SJSA1 (cell line): ENCODE results near the gene C3orf52. TPM values are rescaled to one million over a fixed set of nuclear protein-coding genes. Genes with fewer than 3 reads are reported as not detected.
"Not testable (repeated sequence)": the region's sequence is repeated elsewhere in the genome, so short reads cannot be mapped to it uniquely, and the experiment has no call there.

Experiments
- DNase-seq, 2 experiments: peaks; one replicate each; pipeline ENCODE4 v3.0.0-alpha.2; 2015 to 2020; ENCODE audit warnings: low spot score in 2 of 2, low read depth in 1 of 2
- H3K27ac ChIP-seq: fragments of 250-450 bp; sonication (Bioruptor Pico); 2 replicates; pipeline ENCODE4 v1.5.1; 2020; ENCODE audit warnings: mild to moderate bottlenecking, moderate library complexity
- H3K27me3 ChIP-seq: fragments of 250-450 bp; sonication (Bioruptor Pico); replicated peaks from 2 replicates; pipeline ENCODE4 v1.5.1; 2020; ENCODE audit warnings: mild to moderate bottlenecking, moderate library complexity
- H3K36me3 ChIP-seq: fragments of 250-450 bp; sonication (Bioruptor Pico); 2 replicates; pipeline ENCODE4 v1.5.1; 2020; ENCODE audit warnings: mild to moderate bottlenecking
- H3K4me1 ChIP-seq: fragments of 250-450 bp; sonication (Bioruptor Pico); replicated peaks from 2 replicates; pipeline ENCODE4 v1.6.1; 2021; ENCODE audit warnings: mild to moderate bottlenecking
- H3K4me3 ChIP-seq: fragments of 250-450 bp; sonication (Bioruptor Pico); 2 replicates; pipeline ENCODE4 v1.5.1; 2020; ENCODE audit warnings: mild to moderate bottlenecking
- H3K9me3 ChIP-seq: fragments of 250-450 bp; sonication (Bioruptor Pico); replicated peaks from 2 replicates; pipeline ENCODE4 v1.5.1; 2020; ENCODE audit warnings: mild to moderate bottlenecking
- total RNA-seq: library from RNA; depleted of rRNA; stranded (reverse); fragments of >200 nt; shearing (Covaris generic); gene quantifications from 2 replicates; pipeline ENCODE4 v1.2.3, GENCODE V29; 2014; rRNA removed

Gene C3orf52
- total RNA-seq: 20.6 and 27.6 TPM in 2 replicates

DNA sequence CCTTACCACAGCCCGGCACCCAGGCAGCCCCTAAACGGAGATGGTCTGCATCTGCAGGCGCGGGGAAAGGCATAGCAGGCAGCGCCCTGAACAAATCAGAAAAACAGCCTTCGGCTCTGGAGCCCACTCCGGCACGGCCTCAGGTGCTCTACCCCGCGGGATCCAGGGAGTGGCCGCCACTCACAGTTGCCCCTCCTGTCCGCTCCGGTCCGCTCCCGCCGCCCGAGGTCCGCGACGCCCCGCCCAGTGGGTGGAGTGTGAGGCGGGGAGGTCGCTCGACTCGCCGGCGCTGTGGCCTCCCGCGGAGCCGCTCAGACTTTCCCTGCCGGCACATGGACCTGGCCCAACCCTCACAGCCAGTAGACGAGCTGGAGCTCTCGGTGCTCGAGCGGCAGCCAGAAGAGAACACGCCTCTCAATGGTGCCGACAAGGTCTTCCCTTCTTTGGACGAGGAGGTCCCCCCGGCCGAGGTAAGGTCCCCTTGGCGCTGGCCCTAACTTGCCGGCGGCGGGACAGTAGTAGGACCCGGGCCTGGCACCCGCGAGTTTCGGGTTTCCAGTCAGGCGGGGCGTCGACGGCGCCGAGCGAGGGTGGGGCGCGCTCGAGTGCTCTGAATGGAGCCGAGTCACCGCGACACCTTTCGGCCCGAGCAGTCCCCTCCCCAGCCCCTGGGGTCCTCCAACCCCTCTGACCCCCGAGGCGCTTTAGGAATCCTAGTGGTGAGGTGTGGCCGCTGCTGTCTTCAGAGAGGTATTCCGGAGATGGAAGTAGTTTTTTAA, at the start of gene C3orf52:
C3orf52 (plus strand) TSS at position 314 of the 779 bp plus-strand sequence; CDS start at position 333, 19 bp downstream.
- H3K27me3 ChIP-seq: no peaks in the 10 kb centered on the region
- H3K36me3 ChIP-seq: peaks cover 8% of the 10 kb centered on the region
- H3K27ac ChIP-seq: peak within 1 kb of the TSS; percentile 77
- peak; percentile 87 to 89 for DNase-seq
- peak within 1 kb of the TSS; percentile 62 for H3K4me3 ChIP-seq
- peaks cover 20% of the 10 kb centered on the region for H3K4me1 ChIP-seq
- no peaks in the 10 kb centered on the region for H3K9me3 ChIP-seq

DNA sequence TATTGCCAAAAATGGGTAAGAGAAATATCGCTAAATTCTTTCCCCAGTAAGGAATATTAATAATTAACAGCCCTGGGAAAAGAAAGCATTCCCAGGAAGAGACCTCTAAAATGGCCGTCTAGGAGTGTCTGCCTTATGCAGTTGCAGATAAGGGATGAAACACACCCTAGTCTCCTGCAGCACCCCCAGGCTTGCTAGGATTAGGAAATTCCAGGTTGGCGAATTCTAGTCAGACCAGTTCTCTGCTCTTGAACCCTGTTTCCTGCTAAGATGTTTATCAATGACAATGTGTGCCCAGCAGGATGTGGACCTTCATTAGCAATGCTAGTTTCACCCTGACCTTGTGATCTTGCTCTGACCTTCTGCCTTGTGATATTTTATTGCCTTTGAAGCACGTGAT, 49.0 kb upstream of the C3orf52 start:
- not testable (repeated sequence) for H3K4me3 ChIP-seq, H3K9me3 ChIP-seq, H3K27me3 ChIP-seq, H3K36me3 ChIP-seq, H3K4me1 ChIP-seq, DNase-seq, H3K27ac ChIP-seq

- no peak overlapping the region for H3K27ac ChIP-seq
- no peak for DNase-seq
- no peaks in the 10 kb centered on the region for H3K27me3 ChIP-seq
- H3K36me3 ChIP-seq: no peaks in the 10 kb centered on the region
- H3K9me3 ChIP-seq: no peaks in the 10 kb centered on the region
- H3K4me1 ChIP-seq: peaks cover 1% of the 10 kb centered on the region; the same call in 1 of the 2 replicates
- no peak overlapping the region for H3K4me3 ChIP-seq
Measured at GRCh38 chr3:112038863-112039262, 47.3 kb upstream of the C3orf52 start.

DNA sequence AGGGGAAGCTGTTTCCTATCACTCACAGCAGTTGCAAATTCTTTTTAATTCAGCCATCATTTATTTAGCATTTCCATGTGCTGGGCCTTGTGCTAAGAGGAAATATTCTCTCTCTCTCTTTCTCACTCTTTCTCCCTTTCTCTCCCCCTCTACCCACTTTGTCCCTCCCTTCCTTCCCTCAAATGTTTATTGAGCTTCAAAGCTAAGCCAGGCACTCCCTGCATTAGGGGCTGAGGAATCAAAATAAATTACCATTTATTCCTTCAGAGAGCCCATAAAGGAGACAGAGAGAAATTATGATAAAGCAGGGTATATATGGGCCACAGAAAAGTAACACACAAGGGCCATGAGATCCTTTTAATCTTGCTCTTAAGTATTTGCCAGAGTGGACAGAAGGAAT, 44.9 kb upstream of the C3orf52 start:
- no peak overlapping the region for H3K4me3 ChIP-seq
- H3K9me3 ChIP-seq: no peaks in the 10 kb centered on the region
- H3K4me1 ChIP-seq: peaks cover 6% of the 10 kb centered on the region; the same call in 1 of the 2 replicates
- H3K27ac ChIP-seq: no peak overlapping the region
- H3K27me3 ChIP-seq: no peaks in the 10 kb centered on the region
- DNase-seq: no peak
- no peaks in the 10 kb centered on the region for H3K36me3 ChIP-seq

- no peak for DNase-seq
- Histone ChIP-seq H3K4me3 (no peak overlapping the region), H3K27ac (no peak overlapping the region)
Measured at GRCh38 chr3:112042842-112043280, 43.3 kb upstream of the C3orf52 start.

GRCh38 chr3:112043621-112044201, 42.5 kb upstream of the C3orf52 start:
- Histone ChIP-seq H3K27me3 (no peaks in the 10 kb centered on the region), H3K9me3 (no peaks in the 10 kb centered on the region), H3K27ac (no peak overlapping the region), H3K4me3 (no peak overlapping the region), H3K36me3 (no peaks in the 10 kb centered on the region), H3K4me1 (peaks cover 6% of the 10 kb centered on the region; the same call in 1 of the 2 replicates)
- DNase-seq: peak; percentile 45 to 49

More at GRCh38 chr3:112042842-112043280, 43.3 kb upstream of the C3orf52 start:
- H3K27me3 ChIP-seq: no peaks in the 10 kb centered on the region
- no peaks in the 10 kb centered on the region for H3K36me3 ChIP-seq
- peaks cover 6% of the 10 kb centered on the region; the same call in 1 of the 2 replicates for H3K4me1 ChIP-seq
- H3K9me3 ChIP-seq: no peaks in the 10 kb centered on the region

GRCh38 chr3:112046599-112046998, 39.6 kb upstream of the C3orf52 start:
- H3K9me3 ChIP-seq: no peaks in the 10 kb centered on the region
- H3K4me3 ChIP-seq: no peak overlapping the region
- no peak overlapping the region for H3K27ac ChIP-seq
- H3K4me1 ChIP-seq: peaks cover 6% of the 10 kb centered on the region; the same call in 1 of the 2 replicates
- no peaks in the 10 kb centered on the region for H3K36me3 ChIP-seq
- H3K27me3 ChIP-seq: no peaks in the 10 kb centered on the region
- DNase-seq: no peak

GRCh38 chr3:112047264-112047663, 38.9 kb upstream of the C3orf52 start:
- no peaks in the 10 kb centered on the region for H3K9me3 ChIP-seq
- no peak for DNase-seq
- H3K27ac ChIP-seq: no peak overlapping the region
- peaks cover 6% of the 10 kb centered on the region; the same call in 1 of the 2 replicates for H3K4me1 ChIP-seq
- no peaks in the 10 kb centered on the region for H3K36me3 ChIP-seq
- no peaks in the 10 kb centered on the region for H3K27me3 ChIP-seq
- no peak overlapping the region for H3K4me3 ChIP-seq

DNA sequence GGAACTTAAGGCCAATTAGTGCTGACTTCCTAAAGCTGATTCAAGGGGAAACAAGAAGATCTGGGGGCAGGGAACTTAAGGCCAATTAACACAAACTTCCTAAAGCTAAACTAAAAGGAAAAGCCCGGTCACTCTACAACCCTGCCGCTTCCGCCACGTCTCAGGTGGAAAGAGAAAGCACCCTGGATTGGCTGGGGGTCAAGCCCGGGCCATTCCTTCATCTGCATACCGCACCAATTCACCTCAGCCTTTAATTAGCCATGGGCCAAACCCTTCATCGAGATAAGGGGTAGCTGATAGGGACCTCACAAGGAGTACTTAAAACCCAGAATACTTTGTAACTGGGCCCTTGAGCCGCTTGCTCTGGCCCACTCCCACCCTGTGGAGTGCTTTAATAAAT, 37.3 kb upstream of the C3orf52 start:
- DNase-seq: no peak
- Histone ChIP-seq H3K36me3 (no peaks in the 10 kb centered on the region), H3K27ac (no peak overlapping the region), H3K27me3 (no peaks in the 10 kb centered on the region), H3K9me3 (no peaks in the 10 kb centered on the region), H3K4me3 (no peak overlapping the region), H3K4me1 (peaks cover 4% of the 10 kb centered on the region; the same call in 1 of the 2 replicates)

DNA sequence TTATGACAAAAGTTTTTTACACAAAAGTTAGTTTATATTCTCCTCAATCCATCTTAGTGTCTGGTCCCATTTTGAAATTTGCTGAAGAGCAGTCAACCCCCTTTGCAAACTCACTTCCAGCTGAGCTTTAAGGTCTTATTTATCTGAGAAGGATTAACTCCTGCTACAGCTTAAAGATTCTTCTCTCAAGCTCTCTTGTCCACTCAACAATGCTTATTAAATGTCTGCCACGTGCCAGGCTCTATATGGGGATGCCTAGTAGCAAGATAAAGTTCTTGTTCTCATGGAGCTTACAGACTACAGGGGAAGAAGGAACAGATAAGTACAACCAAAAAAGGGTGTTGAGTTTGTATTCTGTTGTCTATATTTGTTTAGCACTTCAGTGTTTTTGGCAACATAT, 33.0 kb upstream of the C3orf52 start:
- no peaks in the 10 kb centered on the region for H3K36me3 ChIP-seq
- H3K4me3 ChIP-seq: no peak overlapping the region
- no peak for DNase-seq
- no peak overlapping the region for H3K27ac ChIP-seq
- peaks cover 9% of the 10 kb centered on the region; the same call in 1 of the 2 replicates for H3K4me1 ChIP-seq
- no peaks in the 10 kb centered on the region for H3K9me3 ChIP-seq
- no peaks in the 10 kb centered on the region for H3K27me3 ChIP-seq

DNA sequence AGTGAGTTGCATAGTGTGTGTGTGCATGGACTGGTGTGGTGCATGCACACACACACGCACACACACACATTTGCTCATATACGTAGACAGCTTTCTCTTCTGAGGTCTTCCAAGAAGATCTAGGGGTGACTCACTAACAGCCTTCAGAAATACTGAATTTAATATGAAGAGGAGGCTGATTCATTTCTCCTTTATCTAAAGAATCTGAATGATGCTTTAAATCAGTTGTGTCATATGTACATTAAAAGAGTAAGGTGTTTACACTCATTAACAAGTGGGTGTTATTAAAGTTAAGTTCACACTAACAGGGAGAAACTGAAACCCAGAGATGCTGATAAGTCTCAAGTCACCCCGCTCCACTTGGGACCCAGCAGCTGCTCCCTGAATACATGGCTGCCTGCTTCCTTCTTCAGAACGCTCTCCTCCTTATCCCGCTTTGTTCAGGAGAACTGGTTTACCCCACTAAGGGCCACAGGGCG, 29.7 kb upstream of the C3orf52 start:
- Histone ChIP-seq H3K4me1 (peaks cover 17% of the 10 kb centered on the region), H3K9me3 (no peaks in the 10 kb centered on the region), H3K27me3 (no peaks in the 10 kb centered on the region), H3K36me3 (no peaks in the 10 kb centered on the region), H3K4me3 (no peak overlapping the region), H3K27ac (no peak overlapping the region)
- peak in 1 of 2 experiments; percentile 22 for DNase-seq

- Histone ChIP-seq H3K4me3 (no peak overlapping the region), H3K36me3 (no peaks in the 10 kb centered on the region), H3K4me1 (peaks cover 20% of the 10 kb centered on the region), H3K27ac (no peak overlapping the region), H3K9me3 (no peaks in the 10 kb centered on the region), H3K27me3 (no peaks in the 10 kb centered on the region)
- DNase-seq: no peak
Measured at GRCh38 chr3:112059497-112059896, 26.7 kb upstream of the C3orf52 start.

DNA sequence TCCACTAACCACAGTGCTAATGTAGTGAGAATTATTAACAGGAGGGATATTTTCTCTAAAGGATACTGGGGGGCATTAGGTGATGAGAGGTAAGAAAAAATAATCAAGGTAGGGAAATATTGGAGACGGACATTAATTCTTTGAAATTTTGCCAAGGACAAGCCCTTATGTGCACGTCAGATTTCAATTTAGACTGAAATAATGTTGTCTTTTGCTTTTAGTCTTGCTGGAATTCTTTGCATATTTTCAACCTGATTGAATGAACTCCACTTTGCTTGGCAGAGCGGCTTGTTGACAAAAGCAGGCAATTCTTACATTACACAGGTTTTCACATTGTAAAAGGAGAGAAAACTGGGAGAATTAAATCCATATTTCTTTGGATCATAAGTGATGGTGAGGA, 25.0 kb upstream of the C3orf52 start:
- peaks cover 17% of the 10 kb centered on the region for H3K4me1 ChIP-seq
- DNase-seq: peak in 1 of 2 experiments; percentile 63
- peak overlapping the region; percentile 78 for H3K27ac ChIP-seq
- H3K4me3 ChIP-seq: no peak overlapping the region
- H3K27me3 ChIP-seq: no peaks in the 10 kb centered on the region
- no peaks in the 10 kb centered on the region for H3K9me3 ChIP-seq
- H3K36me3 ChIP-seq: no peaks in the 10 kb centered on the region
